Transverse colon (tissue), 4 donors: ENCODE data around the gene ZNF81.

Source experiments
- CTCF ChIP-seq, 5 experiments: fragments of 200-600 bp in 3 of 5; fragments of 450-650 bp in 2 of 5; sonication (generic) in 3 of 5; IDR thresholded peaks; 1 replicate in 2 of 5; 2 replicates in 3 of 5; pipeline ENCODE4 v1.5.1; 2016 to 2017; ENCODE audit warnings: antibody characterized with exemption in 5 of 5, inconsistent platforms in 3 of 5, mild to moderate bottlenecking in 2 of 5, moderate library complexity in 1 of 5
- POLR2A ChIP-seq: fragments of 450-650 bp; IDR thresholded peaks from one replicate; pipeline ENCODE4 v1.6.1; 2016; ENCODE audit warnings: antibody characterized with exemption, mild to moderate bottlenecking, moderate library complexity
- POLR2AphosphoS5 ChIP-seq, 3 donors: sonication (generic); formaldehyde crosslinking; IDR thresholded peaks; one replicate each; pipeline ENCODE4 v1.6.1; 2016; ENCODE audit warnings: antibody characterized with exemption in 3 of 3

- TF ChIP-seq CTCF (IDR thresholded peaks at IDR 0.05) = no peak
- no peak for TF ChIP-seq POLR2A
- TF ChIP-seq POLR2AphosphoS5 (IDR thresholded peaks at IDR 0.05) = no peak
Observed at GRCh38 chrX:47918274-47918673, 81.6 kb downstream of the ZNF81 start.
